Left lung (tissue), 10 donors: ENCODE data around the gene PCDH18. TPM values are rescaled to one million over a fixed set of nuclear protein-coding genes. Genes with fewer than 3 reads are reported as not detected.

Source experiments
- ATAC-seq: fragments of 200-7000 bp; cut with Tn5 transposase; one replicate; pipeline ENCODE4 v1.9.1; 2020; ENCODE audit warnings: moderate library complexity
- DNase-seq, 4 donors: peaks; one replicate each; pipeline ENCODE4 v3.0.0-alpha.2; 2013 to 2020
- H3K27ac ChIP-seq, 2 donors: fragments of 200-600 bp; sonication (generic) in 1 of 2; one replicate each; pipeline versions ENCODE4 v1.5.0 to v1.8.0; 2020 to 2021
- H3K27me3 ChIP-seq, 2 donors: fragments of 200-600 bp; sonication (generic) in 1 of 2; one replicate each; pipeline versions ENCODE4 v1.5.0 to v1.8.0; 2020 to 2021
- H3K36me3 ChIP-seq, 2 donors: fragments of 200-600 bp; sonication (generic) in 1 of 2; one replicate each; pipeline versions ENCODE4 v1.5.0 to v1.8.0; 2020 to 2021
- H3K4me1 ChIP-seq, 2 donors: fragments of 200-600 bp; one replicate each; pipeline ENCODE4 v1.8.0; 2021
- H3K4me3 ChIP-seq, 2 donors: fragments of 200-600 bp; sonication (generic) in 1 of 2; one replicate each; pipeline versions ENCODE4 v1.5.0 to v1.8.0; 2020 to 2021; ENCODE audit warnings: mild to moderate bottlenecking in 1 of 2
- H3K9me3 ChIP-seq, 2 donors: fragments of 200-600 bp; sonication (generic) in 1 of 2; one replicate each; pipeline versions ENCODE4 v1.5.0 to v1.8.0; 2020 to 2021
- intact Hi-C, 2 donors: fragments of 100-400 bp; cut with DNase I; formaldehyde crosslinking; loops; one replicate each; pipeline versions ENCODE4 v1.11.2 to v1.14.2; 2022
- polyA plus RNA-seq, 6 donors: library from polyadenylated mRNA; unstranded; fragments of 120-200 nt; gene quantifications; one replicate each; pipeline ENCODE4 v1.2.1, GENCODE V29; 2013; ENCODE audit not compliant: insufficient read length in 6 of 6
- total RNA-seq, 2 donors: library from RNA; stranded (reverse); fragmentation: NEBNext Ultra II Directional; extraction: Animal tissue kit (Norgen Biotek cat#: 25700); gene quantifications; one replicate each; pipeline ENCODE4 v1.2.1, GENCODE V29; 2021
- TF ChIP-seq, protein P1 (sequence below), 2 donors: fragments of 200-600 bp; sonication (generic) in 1 of 2; IDR thresholded peaks; one replicate each; pipeline versions ENCODE4 v1.5.0 to v1.8.0; 2021; ENCODE audit warnings: antibody characterized with exemption in 2 of 2
- donor health status: DM: no; HTN: yes; CAD: no.
- donor health status: DM: no; HTN: no; CAD: no.

Gene PCDH18
- total and polyA plus RNA-seq, 8 donors: 12.1 to 123 (median 107) TPM

DNA sequence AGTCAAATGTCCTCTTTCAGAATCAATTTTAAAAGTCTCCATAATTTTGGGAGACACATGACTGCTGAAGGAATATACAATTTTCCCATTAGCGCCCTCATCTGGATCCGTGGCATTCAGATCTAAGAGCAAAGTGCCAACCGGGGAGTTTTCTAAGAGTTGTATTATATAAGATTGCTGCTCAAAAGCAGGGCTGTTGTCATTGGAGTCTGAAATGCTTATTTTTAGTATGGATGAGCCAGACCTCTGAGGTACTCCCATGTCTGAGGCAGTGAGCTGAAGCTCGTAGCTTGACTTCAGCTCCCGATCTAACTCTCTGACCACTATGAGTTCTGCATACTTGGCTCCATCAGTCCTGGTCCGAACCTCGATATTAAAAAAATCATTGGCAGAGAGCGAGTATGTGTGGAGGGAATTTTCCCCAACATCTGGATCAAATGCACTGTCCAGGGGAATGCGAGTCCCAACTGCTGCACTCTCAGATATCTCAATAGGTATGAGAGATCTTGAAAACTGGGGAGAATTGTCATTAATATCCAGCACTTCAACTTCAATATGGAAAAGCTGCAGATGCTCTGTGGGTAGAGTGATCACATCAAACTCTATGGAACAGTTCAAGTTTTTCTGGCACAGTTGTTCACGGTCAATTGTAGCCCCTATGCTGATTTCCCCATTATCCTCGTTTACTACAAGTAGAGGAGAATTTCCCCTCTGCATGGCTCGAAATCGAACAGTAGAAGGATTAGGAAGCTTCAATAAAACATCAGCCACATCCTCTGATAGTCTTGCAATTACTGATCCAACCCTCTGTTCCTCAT is 917 bp downstream of the PCDH18 start:
- H3K4me1 ChIP-seq: no peaks in the 10 kb centered on the region
- TF ChIP-seq, protein P1, sequence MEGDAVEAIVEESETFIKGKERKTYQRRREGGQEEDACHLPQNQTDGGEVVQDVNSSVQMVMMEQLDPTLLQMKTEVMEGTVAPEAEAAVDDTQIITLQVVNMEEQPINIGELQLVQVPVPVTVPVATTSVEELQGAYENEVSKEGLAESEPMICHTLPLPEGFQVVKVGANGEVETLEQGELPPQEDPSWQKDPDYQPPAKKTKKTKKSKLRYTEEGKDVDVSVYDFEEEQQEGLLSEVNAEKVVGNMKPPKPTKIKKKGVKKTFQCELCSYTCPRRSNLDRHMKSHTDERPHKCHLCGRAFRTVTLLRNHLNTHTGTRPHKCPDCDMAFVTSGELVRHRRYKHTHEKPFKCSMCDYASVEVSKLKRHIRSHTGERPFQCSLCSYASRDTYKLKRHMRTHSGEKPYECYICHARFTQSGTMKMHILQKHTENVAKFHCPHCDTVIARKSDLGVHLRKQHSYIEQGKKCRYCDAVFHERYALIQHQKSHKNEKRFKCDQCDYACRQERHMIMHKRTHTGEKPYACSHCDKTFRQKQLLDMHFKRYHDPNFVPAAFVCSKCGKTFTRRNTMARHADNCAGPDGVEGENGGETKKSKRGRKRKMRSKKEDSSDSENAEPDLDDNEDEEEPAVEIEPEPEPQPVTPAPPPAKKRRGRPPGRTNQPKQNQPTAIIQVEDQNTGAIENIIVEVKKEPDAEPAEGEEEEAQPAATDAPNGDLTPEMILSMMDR (IDR thresholded peaks at IDR 0.05): no peak
- ATAC-seq (peak; percentile 33), DNase-seq (peak in 2 of 4 donors; percentile 51 to 60)
- H3K27ac ChIP-seq: peak overlapping the region; percentile 57 to 87
- intact Hi-C loops: no loop called here
- no peaks in the 10 kb centered on the region for H3K36me3 ChIP-seq
- H3K9me3 ChIP-seq: no peaks in the 10 kb centered on the region
- H3K4me3 ChIP-seq: peak overlapping the region; percentile 30 to 42
- H3K27me3 ChIP-seq: no peaks in the 10 kb centered on the region

DNA sequence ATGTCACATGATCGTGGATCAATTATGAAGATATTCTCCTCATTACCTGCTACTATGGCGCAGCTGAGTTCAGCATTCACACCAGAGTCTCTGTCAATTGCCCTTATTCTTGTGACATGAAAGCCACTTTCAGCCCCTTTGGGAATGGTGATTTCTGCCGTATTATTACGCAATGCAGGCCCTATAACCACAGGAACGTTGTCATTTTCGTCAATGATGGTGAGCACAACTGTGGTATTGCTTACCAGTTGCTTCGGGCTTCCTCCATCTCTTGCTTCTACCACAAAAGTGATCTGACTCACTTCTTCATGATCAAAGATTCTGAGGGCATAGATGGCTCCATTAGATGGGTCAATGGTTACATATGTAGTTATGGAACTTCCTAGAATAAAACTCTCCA is 2.1 kb downstream of the PCDH18 start:
- H3K36me3 ChIP-seq: no peaks in the 10 kb centered on the region
- DNase-seq (no peak), ATAC-seq (no peak)
- H3K9me3 ChIP-seq: no peaks in the 10 kb centered on the region
- H3K27ac ChIP-seq: no peak overlapping the region
- intact Hi-C loops: no loop called here
- no peaks in the 10 kb centered on the region for H3K4me1 ChIP-seq
- TF ChIP-seq, protein P1 (IDR thresholded peaks at IDR 0.05): no peak
- H3K27me3 ChIP-seq: no peaks in the 10 kb centered on the region
- peak overlapping the region; percentile 30 to 42 for H3K4me3 ChIP-seq

DNA sequence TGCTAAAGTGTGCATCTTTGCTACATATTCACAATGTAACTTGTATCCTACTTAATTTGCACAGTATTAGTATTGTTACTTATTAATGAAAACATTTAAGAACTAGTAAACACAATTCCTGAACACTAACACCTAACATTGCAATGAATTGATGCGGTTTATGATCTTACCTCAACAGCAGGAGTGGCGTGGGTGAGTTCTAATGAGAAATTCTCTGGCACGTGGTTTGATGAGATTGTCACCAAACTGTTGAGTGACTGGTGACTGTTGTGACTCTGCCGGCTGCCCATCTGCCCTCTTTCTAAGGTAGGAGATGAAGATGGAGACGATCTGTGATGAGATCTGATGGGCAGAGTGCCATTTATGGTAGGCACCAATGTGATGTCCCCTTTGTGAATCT is 2.9 kb downstream of the PCDH18 start:
- Histone ChIP-seq H3K4me1 (no peaks in the 10 kb centered on the region), H3K27ac (no peak overlapping the region), H3K4me3 (peak overlapping the region; percentile 30 to 42), H3K27me3 (no peaks in the 10 kb centered on the region), H3K9me3 (no peaks in the 10 kb centered on the region), H3K36me3 (no peaks in the 10 kb centered on the region)
- TF ChIP-seq, protein P1 (IDR thresholded peaks at IDR 0.05): no peak
- intact Hi-C loops: no loop called here
- DNase-seq (no peak), ATAC-seq (no peak)

DNA sequence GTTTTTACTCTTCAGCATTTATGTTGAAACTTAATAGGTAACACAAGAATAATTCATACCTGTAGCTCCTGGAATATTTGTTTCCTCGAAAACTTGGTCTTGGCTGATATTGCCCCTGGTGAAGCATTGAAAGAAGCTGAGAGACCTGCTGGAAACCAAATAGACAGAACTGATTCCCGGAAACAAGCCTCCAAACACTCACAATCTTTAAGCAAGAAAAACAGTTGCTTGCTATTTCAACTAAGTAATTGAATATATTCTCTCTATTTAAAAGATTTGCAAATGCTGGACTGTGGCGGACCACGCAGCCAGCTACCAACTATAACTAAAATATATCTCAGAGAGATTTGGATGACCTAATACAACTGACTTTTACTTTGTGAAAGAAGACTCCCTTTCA is 3.6 kb downstream of the PCDH18 start:
- intact Hi-C loops: no loop called here
- ATAC-seq: no peak
- TF ChIP-seq, protein P1 (IDR thresholded peaks at IDR 0.05): no peak
- no peak overlapping the region for H3K27ac ChIP-seq
- H3K27me3 ChIP-seq: no peaks in the 10 kb centered on the region
- H3K4me3 ChIP-seq: peak overlapping the region; percentile 30 to 42
- no peaks in the 10 kb centered on the region for H3K36me3 ChIP-seq
- no peaks in the 10 kb centered on the region for H3K9me3 ChIP-seq
- no peak for DNase-seq
- H3K4me1 ChIP-seq: no peaks in the 10 kb centered on the region

DNA sequence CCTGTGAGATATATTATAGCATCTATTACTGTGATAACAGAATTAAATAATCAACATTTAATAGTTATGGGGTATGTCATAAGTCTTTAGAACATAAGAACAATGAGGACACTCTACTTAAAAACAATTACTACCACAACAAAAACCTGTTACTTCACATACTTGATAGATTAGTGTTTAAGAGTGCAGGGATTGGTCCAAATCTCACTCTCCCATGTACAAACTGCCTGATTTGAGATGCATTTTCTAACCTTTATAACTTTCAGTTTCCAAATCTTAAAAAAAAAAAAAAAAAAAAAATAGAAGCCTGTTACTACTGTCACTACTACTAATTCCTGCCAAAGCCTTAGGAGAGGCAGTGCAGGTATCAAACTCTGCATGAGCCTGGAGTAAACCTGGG is 5.6 kb downstream of the PCDH18 start:
- DNase-seq (no peak), ATAC-seq (no peak)
- H3K4me3 ChIP-seq: no peak overlapping the region
- no peaks in the 10 kb centered on the region for H3K9me3 ChIP-seq
- intact Hi-C loops: no loop called here
- H3K27me3 ChIP-seq: no peaks in the 10 kb centered on the region
- TF ChIP-seq, protein P1 (IDR thresholded peaks at IDR 0.05): no peak
- no peaks in the 10 kb centered on the region for H3K4me1 ChIP-seq
- H3K36me3 ChIP-seq: no peaks in the 10 kb centered on the region
- H3K27ac ChIP-seq: no peak overlapping the region
